Measurements from ENCODE around the gene DLG2.

DLG2 gene

GRCh38 chr11:84430661-84431060 lies 1196.5 kb downstream of the DLG2 start:
- Histone ChIP-seq H3K27me3 (ENCODE audit: control insufficient read depth, insufficient read depth, low read length) (no peaks in the 10 kb centered on the region), H3K9ac (ENCODE audit: low read depth, low read length) (no peak overlapping the region), H3K36me3 (ENCODE audit: control insufficient read depth, insufficient read depth, low read length) (no peaks in the 10 kb centered on the region), H3K4me3 (ENCODE audit: low read depth, low read length) (no peak overlapping the region), H3K9me3 (ENCODE audit: control insufficient read depth, insufficient read depth, low read length) (no peaks in the 10 kb centered on the region), H3K4me1 (ENCODE audit: control insufficient read depth, insufficient read depth, low read length) (peaks cover 2% of the 10 kb centered on the region)

GRCh38 chr11:84425673-84426072 lies 1201.5 kb downstream of the DLG2 start:
- H3K9ac ChIP-seq (ENCODE audit: low read depth, low read length), result no peak overlapping the region
- no peaks in the 10 kb centered on the region for H3K9me3 ChIP-seq (ENCODE audit: control insufficient read depth, insufficient read depth, low read length)
- peaks cover 2% of the 10 kb centered on the region for H3K4me1 ChIP-seq (ENCODE audit: control insufficient read depth, insufficient read depth, low read length)
- H3K36me3 ChIP-seq (ENCODE audit: control insufficient read depth, insufficient read depth, low read length), result no peaks in the 10 kb centered on the region
- H3K27me3 ChIP-seq (ENCODE audit: control insufficient read depth, insufficient read depth, low read length), result no peaks in the 10 kb centered on the region
- no peak overlapping the region for H3K4me3 ChIP-seq (ENCODE audit: low read depth, low read length)

DNA sequence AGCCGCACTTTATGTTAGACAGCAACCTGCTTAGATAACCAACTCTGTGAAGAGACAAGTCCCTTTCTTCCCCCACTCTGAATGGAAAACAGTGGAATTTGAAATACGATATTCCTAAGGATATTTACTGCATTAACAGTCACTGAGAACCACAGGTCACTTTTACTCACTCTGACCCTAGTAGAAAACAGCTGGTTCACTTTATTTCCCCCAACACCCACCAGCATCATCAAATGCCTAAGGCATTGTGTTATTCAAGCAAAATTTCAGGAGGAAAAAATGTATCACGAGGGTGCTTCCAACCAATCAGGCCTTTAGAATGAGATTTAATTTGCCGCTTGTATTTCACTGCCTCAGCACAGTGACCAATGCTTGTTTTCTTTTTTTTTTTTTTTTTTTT lies 1206.9 kb downstream of the DLG2 start:
- H3K9ac ChIP-seq (ENCODE audit: low read depth, low read length), result no peak overlapping the region
- H3K4me1 ChIP-seq (ENCODE audit: control insufficient read depth, insufficient read depth, low read length), result peaks cover 4% of the 10 kb centered on the region
- H3K9me3 ChIP-seq (ENCODE audit: control insufficient read depth, insufficient read depth, low read length), result no peaks in the 10 kb centered on the region
- no peaks in the 10 kb centered on the region for H3K27me3 ChIP-seq (ENCODE audit: control insufficient read depth, insufficient read depth, low read length)
- H3K36me3 ChIP-seq (ENCODE audit: control insufficient read depth, insufficient read depth, low read length), result no peaks in the 10 kb centered on the region
- H3K4me3 ChIP-seq (ENCODE audit: low read depth, low read length), result no peak overlapping the region

- no peaks in the 10 kb centered on the region for H3K36me3 ChIP-seq (ENCODE audit: control insufficient read depth, insufficient read depth, low read length)
- H3K27me3 ChIP-seq (ENCODE audit: control insufficient read depth, insufficient read depth, low read length), result no peaks in the 10 kb centered on the region
- H3K4me3 ChIP-seq (ENCODE audit: low read depth, low read length), result no peak overlapping the region
- H3K9ac ChIP-seq (ENCODE audit: low read depth, low read length), result no peak overlapping the region
- peaks cover 4% of the 10 kb centered on the region for H3K4me1 ChIP-seq (ENCODE audit: control insufficient read depth, insufficient read depth, low read length)
- no peaks in the 10 kb centered on the region for H3K9me3 ChIP-seq (ENCODE audit: control insufficient read depth, insufficient read depth, low read length)
Observed at GRCh38 chr11:84419616-84420015, 1207.5 kb downstream of the DLG2 start.

DNA sequence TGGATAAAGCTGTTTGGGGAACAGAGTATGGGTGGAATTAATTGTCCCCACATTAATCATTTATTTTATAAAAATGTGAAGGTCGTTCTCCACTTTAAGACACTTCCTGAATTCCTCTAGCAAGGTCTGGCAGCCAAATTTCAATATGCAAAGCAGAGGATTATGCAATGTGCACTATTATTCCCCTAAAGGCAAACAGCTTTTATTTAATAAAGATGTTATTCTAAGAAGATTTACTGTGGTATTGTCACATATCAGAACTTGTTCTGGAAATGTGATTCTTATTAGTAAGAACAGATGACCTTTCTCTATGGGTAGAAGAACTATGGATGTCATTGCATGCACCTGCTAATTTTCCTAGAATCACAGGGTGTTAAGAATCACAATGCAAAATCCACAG lies 1212.2 kb downstream of the DLG2 start:
- no peak overlapping the region for H3K4me3 ChIP-seq (ENCODE audit: low read depth, low read length)
- H3K27me3 ChIP-seq (ENCODE audit: control insufficient read depth, insufficient read depth, low read length), result no peaks in the 10 kb centered on the region
- H3K9me3 ChIP-seq (ENCODE audit: control insufficient read depth, insufficient read depth, low read length), result no peaks in the 10 kb centered on the region
- H3K36me3 ChIP-seq (ENCODE audit: control insufficient read depth, insufficient read depth, low read length), result no peaks in the 10 kb centered on the region
- H3K9ac ChIP-seq (ENCODE audit: low read depth, low read length), result no peak overlapping the region
- peaks cover 3% of the 10 kb centered on the region for H3K4me1 ChIP-seq (ENCODE audit: control insufficient read depth, insufficient read depth, low read length)

DNA sequence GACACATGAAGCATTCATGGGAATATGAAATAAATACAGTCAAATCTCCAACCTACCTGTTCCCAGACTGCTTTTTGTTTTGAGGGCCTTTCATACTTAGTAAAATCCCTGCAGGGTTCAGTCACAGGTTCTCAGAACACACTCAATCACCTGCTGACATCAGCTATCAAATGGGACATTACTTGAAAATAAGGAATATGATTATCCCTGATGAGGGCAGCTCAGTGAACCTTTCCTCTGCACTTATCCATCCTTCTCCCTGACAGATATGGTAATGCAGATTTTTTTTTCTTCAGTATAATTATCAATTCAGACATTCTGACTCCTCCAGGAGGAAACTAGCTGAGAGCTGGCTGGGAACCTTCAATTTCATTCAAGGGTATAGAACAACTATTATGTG lies 1213.6 kb downstream of the DLG2 start:
- H3K36me3 ChIP-seq (ENCODE audit: control insufficient read depth, insufficient read depth, low read length), result no peaks in the 10 kb centered on the region
- no peak overlapping the region for H3K4me3 ChIP-seq (ENCODE audit: low read depth, low read length)
- no peak overlapping the region for H3K9ac ChIP-seq (ENCODE audit: low read depth, low read length)
- no peaks in the 10 kb centered on the region for H3K27me3 ChIP-seq (ENCODE audit: control insufficient read depth, insufficient read depth, low read length)
- H3K4me1 ChIP-seq (ENCODE audit: control insufficient read depth, insufficient read depth, low read length), result peaks cover 6% of the 10 kb centered on the region
- no peaks in the 10 kb centered on the region for H3K9me3 ChIP-seq (ENCODE audit: control insufficient read depth, insufficient read depth, low read length)

GRCh38 chr11:84412862-84413261 lies 1214.3 kb downstream of the DLG2 start:
- Histone ChIP-seq H3K4me1 (ENCODE audit: control insufficient read depth, insufficient read depth, low read length) (peaks cover 6% of the 10 kb centered on the region), H3K9me3 (ENCODE audit: control insufficient read depth, insufficient read depth, low read length) (no peaks in the 10 kb centered on the region), H3K9ac (ENCODE audit: low read depth, low read length) (no peak overlapping the region), H3K4me3 (ENCODE audit: low read depth, low read length) (no peak overlapping the region), H3K27me3 (ENCODE audit: control insufficient read depth, insufficient read depth, low read length) (no peaks in the 10 kb centered on the region), H3K36me3 (ENCODE audit: control insufficient read depth, insufficient read depth, low read length) (no peaks in the 10 kb centered on the region)

DNA sequence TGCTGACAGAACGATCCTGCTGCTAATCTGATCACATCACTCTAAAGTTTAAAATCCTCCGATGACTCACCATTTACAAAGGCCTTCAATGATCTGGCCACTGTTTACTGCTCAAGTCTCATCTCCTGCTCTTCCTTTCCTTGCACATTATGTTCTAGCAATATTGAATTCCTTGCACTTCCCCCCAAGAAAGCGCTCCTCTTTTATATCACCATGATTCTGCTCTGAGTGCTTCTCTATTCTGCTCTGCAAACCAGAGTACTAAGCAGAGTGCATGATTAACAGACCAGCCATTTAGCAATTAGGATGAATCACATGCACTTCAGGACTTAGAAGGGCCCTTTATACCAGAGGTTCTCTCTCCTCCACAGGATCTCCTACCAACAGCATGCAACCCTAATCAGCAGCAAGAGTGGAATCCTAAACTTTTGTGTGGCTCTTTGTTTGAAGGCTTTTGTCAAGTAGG lies 1218.2 kb downstream of the DLG2 start:
- Histone ChIP-seq H3K27me3 (ENCODE audit: control insufficient read depth, insufficient read depth, low read length) (no peaks in the 10 kb centered on the region), H3K9me3 (ENCODE audit: control insufficient read depth, insufficient read depth, low read length) (no peaks in the 10 kb centered on the region), H3K4me3 (ENCODE audit: low read depth, low read length) (no peak overlapping the region), H3K4me1 (ENCODE audit: control insufficient read depth, insufficient read depth, low read length) (peaks cover 6% of the 10 kb centered on the region), H3K36me3 (ENCODE audit: control insufficient read depth, insufficient read depth, low read length) (no peaks in the 10 kb centered on the region), H3K9ac (ENCODE audit: low read depth, low read length) (no peak overlapping the region)

DNA sequence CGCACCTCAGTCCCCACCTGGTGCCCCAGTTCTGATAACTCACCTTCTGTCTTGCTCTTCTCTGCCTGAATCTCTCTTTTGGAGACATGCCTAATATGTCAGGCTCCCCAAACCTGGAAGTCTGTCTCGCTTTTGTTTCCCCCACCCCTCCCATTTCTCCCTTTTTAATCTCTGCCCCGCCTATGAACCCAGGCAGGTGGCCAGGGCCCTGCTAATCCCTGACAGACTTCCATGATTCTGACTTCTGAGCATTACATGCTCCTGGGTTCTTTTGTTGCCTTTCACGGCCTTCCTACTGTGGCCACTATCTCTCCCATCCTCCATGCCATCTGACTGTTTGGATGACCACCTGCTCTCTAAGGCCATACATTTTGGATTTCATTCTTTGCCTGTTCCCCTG lies 1220.1 kb downstream of the DLG2 start:
- Histone ChIP-seq H3K36me3 (ENCODE audit: control insufficient read depth, insufficient read depth, low read length) (no peaks in the 10 kb centered on the region), H3K4me3 (ENCODE audit: low read depth, low read length) (no peak overlapping the region), H3K9ac (ENCODE audit: low read depth, low read length) (no peak overlapping the region), H3K9me3 (ENCODE audit: control insufficient read depth, insufficient read depth, low read length) (no peaks in the 10 kb centered on the region), H3K27me3 (ENCODE audit: control insufficient read depth, insufficient read depth, low read length) (no peaks in the 10 kb centered on the region), H3K4me1 (ENCODE audit: control insufficient read depth, insufficient read depth, low read length) (peaks cover 6% of the 10 kb centered on the region)

- Histone ChIP-seq H3K4me1 (ENCODE audit: control insufficient read depth, insufficient read depth, low read length) (no peaks in the 10 kb centered on the region), H3K36me3 (ENCODE audit: control insufficient read depth, insufficient read depth, low read length) (no peaks in the 10 kb centered on the region), H3K9me3 (ENCODE audit: control insufficient read depth, insufficient read depth, low read length) (no peaks in the 10 kb centered on the region), H3K4me3 (ENCODE audit: low read depth, low read length) (no peak overlapping the region), H3K9ac (ENCODE audit: low read depth, low read length) (no peak overlapping the region), H3K27me3 (ENCODE audit: control insufficient read depth, insufficient read depth, low read length) (no peaks in the 10 kb centered on the region)
Observed at GRCh38 chr11:84398017-84398626, 1229.0 kb downstream of the DLG2 start.

DNA sequence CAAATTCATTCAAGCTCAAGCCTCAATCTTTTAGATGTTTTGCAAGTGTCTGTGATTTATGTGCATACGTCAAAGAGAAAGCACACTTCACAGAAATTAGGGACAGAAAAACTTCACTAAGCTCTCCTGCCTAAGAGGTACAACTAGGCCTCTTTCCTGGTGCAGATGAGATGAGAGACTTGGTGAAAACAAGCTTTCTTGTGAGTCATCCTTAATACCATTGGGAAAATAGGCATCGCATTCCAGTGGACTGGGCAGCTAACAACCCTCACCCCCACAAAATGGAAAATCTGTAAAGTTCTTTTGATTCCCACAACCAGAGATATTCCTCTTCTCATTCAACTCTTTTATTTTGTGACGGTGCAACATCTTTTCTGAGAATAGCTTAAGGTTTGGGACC lies 1230.6 kb downstream of the DLG2 start:
- no peaks in the 10 kb centered on the region for H3K4me1 ChIP-seq (ENCODE audit: control insufficient read depth, insufficient read depth, low read length)
- no peaks in the 10 kb centered on the region for H3K27me3 ChIP-seq (ENCODE audit: control insufficient read depth, insufficient read depth, low read length)
- no peak overlapping the region for H3K9ac ChIP-seq (ENCODE audit: low read depth, low read length)
- H3K36me3 ChIP-seq (ENCODE audit: control insufficient read depth, insufficient read depth, low read length), result no peaks in the 10 kb centered on the region
- no peaks in the 10 kb centered on the region for H3K9me3 ChIP-seq (ENCODE audit: control insufficient read depth, insufficient read depth, low read length)
- H3K4me3 ChIP-seq (ENCODE audit: low read depth, low read length), result no peak overlapping the region

DNA sequence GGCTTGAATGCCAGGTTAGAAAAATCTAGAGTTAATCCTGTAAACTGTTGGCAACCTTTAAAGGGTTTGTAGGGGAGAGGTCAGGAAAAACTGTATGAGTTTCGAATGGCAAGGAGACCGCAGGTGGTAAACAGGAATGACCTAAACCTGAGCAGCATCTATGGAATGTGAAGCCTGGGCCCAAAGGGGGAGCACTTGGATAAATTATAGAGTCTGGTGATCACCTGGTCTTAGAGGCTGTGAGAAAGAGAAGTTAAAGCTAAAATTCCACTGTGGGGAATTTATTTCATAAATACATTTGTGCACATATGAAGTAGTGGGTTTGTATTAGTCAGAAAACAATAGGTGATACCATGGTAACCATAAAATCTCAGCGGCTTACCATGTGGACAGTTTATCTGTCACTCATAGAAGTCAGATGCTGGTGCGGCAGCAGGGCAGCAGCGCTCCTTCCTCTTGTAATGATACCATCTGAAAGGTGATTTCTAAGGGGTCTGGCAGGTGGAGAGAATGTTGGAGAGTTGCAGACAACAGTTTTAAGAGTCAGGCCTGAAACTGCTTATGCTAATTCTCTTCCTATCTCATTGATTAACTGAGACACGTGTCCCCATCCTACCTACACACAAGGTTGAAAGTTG lies 1236.6 kb downstream of the DLG2 start:
- Histone ChIP-seq H3K9ac (ENCODE audit: low read depth, low read length) (no peak overlapping the region), H3K4me1 (ENCODE audit: control insufficient read depth, insufficient read depth, low read length) (peaks cover 2% of the 10 kb centered on the region), H3K36me3 (ENCODE audit: control insufficient read depth, insufficient read depth, low read length) (no peaks in the 10 kb centered on the region), H3K9me3 (ENCODE audit: control insufficient read depth, insufficient read depth, low read length) (no peaks in the 10 kb centered on the region), H3K27me3 (ENCODE audit: control insufficient read depth, insufficient read depth, low read length) (no peaks in the 10 kb centered on the region), H3K4me3 (ENCODE audit: low read depth, low read length) (no peak overlapping the region)
